Measurements from ENCODE around the gene ANKRD60.

GRCh38 chr20:58201616-58202015 is 26.8 kb downstream of the ANKRD60 start:
- TF ChIP-seq, protein P1, sequence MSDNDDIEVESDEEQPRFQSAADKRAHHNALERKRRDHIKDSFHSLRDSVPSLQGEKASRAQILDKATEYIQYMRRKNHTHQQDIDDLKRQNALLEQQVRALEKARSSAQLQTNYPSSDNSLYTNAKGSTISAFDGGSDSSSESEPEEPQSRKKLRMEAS (IDR thresholded peaks at IDR 0.05): no peak
- TF ChIP-seq EP300 (IDR thresholded peaks at IDR 0.05; ENCODE audit: borderline replicate concordance): no peak
- TF ChIP-seq, protein P2, sequence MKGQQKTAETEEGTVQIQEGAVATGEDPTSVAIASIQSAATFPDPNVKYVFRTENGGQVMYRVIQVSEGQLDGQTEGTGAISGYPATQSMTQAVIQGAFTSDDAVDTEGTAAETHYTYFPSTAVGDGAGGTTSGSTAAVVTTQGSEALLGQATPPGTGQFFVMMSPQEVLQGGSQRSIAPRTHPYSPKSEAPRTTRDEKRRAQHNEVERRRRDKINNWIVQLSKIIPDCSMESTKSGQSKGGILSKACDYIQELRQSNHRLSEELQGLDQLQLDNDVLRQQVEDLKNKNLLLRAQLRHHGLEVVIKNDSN (IDR thresholded peaks at IDR 0.05): no peak
- no peak for TF ChIP-seq RAD21 (IDR thresholded peaks at IDR 0.05; ENCODE audit: low read depth)
- TF ChIP-seq TAF1 (IDR thresholded peaks at IDR 0.05; ENCODE audit: low read depth): no peak
- TF ChIP-seq FOXM1 (IDR thresholded peaks at IDR 0.05; ENCODE audit: borderline replicate concordance, low read depth): no peak
- TF ChIP-seq EGR1 (IDR thresholded peaks at IDR 0.05): no peak
- TF ChIP-seq, protein P3, sequence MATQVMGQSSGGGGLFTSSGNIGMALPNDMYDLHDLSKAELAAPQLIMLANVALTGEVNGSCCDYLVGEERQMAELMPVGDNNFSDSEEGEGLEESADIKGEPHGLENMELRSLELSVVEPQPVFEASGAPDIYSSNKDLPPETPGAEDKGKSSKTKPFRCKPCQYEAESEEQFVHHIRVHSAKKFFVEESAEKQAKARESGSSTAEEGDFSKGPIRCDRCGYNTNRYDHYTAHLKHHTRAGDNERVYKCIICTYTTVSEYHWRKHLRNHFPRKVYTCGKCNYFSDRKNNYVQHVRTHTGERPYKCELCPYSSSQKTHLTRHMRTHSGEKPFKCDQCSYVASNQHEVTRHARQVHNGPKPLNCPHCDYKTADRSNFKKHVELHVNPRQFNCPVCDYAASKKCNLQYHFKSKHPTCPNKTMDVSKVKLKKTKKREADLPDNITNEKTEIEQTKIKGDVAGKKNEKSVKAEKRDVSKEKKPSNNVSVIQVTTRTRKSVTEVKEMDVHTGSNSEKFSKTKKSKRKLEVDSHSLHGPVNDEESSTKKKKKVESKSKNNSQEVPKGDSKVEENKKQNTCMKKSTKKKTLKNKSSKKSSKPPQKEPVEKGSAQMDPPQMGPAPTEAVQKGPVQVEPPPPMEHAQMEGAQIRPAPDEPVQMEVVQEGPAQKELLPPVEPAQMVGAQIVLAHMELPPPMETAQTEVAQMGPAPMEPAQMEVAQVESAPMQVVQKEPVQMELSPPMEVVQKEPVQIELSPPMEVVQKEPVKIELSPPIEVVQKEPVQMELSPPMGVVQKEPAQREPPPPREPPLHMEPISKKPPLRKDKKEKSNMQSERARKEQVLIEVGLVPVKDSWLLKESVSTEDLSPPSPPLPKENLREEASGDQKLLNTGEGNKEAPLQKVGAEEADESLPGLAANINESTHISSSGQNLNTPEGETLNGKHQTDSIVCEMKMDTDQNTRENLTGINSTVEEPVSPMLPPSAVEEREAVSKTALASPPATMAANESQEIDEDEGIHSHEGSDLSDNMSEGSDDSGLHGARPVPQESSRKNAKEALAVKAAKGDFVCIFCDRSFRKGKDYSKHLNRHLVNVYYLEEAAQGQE (IDR thresholded peaks at IDR 0.05; ENCODE audit: low read depth): no peak
- TF ChIP-seq YY1 (IDR thresholded peaks at IDR 0.05; ENCODE audit: low read depth): no peak
- TF ChIP-seq NFIC (IDR thresholded peaks at IDR 0.05): no peak
